Inferior parietal cortex (tissue), 1 donor: Measurements from ENCODE around the gene MANEA.

Source experiments
- DNase-seq: peaks from one replicate; pipeline ENCODE4 v3.0.0-alpha.2; 2016; ENCODE audit errors: extremely low spot score

MANEA gene

GRCh38 chr6:95587989-95588388 lies 10.7 kb downstream of the MANEA start:
- no peak for DNase-seq

DNA sequence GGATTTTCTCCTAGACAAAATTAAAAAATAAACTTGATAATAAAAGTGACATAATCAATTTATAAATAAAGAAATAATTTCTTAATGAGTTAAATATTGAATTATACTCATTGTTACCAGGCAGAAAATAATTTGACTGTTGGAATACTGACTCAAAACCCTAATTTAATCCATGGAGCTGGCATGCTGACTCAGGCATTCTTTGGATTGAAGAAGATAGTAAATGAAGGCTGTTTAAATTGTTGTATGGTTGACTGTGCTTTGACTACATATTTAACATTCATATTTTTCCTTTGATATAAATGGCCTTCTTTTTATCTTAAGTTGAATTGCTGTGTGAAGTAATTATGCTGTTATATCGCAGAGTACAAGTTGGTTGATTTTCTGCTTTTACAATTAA lies 11.7 kb downstream of the MANEA start:
- no peak for DNase-seq

DNA sequence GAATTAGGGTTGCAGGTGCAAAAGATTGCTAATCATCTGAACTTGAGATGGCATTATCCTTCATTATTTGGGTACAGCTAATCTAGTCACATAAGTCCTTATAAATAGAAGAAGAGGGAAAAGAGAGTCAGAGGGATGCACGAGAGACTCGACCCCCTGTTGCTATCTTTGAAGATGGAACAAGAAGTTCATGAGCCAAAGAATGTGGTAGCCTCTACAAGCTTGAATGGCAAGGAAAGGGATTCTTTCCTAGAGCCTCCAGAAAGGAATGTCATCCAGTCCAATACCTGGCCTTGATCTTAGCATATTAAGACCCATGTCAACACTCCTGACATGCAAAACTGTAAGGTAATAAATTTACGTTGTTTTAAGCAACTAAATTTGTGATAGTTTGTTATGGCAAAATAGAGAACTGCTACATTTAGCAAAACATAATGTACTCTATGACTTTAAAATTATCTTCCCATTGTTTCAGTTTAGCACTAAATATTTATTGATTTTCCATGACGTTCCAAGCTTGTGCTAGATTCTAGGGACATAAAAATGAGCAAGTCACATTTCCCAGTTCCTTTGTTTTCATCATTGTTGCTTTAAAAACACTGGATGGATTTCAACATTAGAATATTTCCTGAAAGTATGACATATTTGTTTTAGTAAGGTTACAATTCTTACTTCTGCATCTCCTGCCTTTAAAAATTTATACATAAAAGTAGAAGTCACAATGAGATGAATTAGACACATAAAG lies 12.7 kb downstream of the MANEA start:
- DNase-seq = no peak

- DNase-seq = no peak
Observed at GRCh38 chr6:95593025-95593424, 15.7 kb downstream of the MANEA start.

DNA sequence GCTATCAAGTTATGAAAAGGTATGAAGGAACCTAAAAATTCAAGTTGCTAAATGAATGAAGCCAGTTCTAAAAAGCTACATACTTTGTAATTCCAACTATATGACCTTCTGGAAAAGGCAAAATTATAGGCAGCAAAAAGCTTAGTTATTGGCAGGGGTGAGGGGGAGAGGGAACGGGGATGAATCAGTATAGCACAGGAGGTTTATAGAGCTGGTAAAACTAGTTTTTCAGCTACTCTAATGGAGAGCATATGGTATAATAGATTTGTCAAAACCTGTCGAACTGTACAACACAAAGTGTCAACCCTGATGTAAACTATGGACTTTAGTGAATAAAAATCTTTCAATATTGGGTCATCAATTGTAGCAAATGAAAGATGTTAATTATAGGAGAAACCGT lies 18.7 kb downstream of the MANEA start:
- DNase-seq = no peak

- no peak for DNase-seq
Observed at GRCh38 chr6:95599706-95600105, 22.4 kb downstream of the MANEA start.

DNA sequence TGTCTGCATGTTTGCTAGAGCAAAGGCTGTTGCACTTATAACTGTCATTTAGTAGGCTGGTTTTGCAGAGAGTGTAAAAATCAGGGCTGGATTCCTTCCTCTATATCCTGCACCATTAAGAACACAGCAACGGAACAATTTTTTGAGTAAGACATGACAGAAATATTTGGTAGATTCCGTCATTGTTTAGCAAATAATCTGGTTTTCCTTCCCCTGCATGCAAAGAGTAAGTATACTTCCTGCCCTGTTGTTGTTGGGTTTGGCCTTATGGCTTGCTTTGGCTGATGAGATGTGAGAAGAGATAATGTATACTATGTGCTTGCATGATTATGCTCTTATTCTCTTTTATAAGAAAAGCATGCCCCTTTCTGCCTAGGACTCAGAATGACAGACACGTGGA lies 23.8 kb downstream of the MANEA start:
- DNase-seq = no peak

DNA sequence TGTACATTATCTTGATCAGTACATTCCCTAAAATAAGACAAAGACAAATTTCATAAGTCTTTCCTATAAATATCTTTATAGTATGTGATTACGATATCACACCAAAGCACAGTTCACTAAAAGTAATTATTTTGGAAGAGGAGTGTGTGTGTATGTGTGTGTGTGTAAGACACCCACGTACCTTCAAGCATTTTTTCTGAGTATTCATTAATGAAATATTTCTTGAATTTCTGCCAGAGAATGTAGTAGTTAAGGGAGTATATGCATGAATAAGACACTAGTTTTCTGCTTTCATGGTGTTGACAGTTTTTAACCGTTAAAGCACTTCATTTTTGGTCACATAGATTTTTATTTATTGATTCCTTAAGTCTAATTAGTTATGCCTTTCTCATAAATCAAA lies 36.8 kb downstream of the MANEA start:
- no peak for DNase-seq

DNA sequence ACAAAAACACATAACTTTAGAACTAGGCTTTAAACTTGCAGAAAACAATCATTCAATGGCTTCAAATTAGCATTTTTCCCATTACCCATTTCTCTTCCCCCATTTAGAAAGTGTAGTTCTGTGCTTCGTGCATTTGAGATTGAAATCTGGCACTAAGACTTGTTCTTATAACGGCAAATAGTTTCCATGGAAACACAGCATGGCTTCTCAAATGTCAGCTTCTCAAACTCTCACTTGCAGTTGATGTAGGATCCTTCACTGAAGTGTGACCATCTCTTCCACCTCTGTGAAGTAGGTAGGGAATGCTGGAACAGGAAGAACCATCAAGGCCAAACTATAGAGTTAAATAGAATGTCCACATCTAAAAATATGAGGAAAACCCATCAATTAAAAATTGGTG lies 52.2 kb downstream of the MANEA start:
- DNase-seq = peak; percentile 6

DNA sequence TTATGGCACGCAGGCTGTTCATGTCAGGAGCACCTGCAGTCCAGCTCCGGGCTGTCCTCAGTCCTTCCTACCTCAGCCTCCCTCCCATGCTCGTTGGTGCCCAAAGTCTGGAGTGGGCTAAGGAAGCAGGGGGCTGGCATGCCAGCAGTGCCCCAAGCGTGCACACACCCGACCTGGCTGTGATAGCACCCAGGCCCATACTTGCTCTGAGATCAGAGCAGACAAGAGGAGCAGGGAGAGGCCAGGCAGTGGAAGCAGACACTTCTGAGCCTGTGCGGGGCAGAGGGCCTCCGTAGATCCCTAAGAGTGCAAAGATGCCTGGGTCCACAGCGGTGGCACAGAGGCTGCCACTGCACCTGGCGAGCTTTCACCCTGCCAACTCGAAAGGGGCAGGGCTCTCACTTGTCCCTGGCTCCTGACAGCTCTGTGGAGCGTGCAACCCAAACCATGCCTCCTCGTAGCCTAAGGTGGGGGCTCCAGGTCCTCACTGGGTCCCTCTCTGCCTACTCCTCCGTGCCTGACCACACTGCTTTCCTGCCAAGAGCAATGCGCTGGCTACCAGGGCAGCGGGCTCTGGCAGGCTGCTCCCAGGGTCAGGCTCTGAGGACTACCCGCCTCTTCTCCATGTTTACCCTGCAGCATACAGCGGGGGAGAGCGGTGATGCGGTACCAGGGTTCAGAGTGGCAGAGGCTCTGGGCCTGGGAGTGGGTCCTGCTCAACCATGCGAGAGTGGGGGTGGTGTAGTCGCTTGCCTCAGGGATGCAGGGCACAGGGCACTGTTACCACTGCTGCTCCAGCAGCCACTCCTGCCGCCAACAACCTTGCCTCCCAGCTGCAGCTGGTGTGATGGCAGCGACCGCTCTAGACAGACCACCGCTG lies 59.5 kb downstream of the MANEA start:
- no peak for DNase-seq

DNA sequence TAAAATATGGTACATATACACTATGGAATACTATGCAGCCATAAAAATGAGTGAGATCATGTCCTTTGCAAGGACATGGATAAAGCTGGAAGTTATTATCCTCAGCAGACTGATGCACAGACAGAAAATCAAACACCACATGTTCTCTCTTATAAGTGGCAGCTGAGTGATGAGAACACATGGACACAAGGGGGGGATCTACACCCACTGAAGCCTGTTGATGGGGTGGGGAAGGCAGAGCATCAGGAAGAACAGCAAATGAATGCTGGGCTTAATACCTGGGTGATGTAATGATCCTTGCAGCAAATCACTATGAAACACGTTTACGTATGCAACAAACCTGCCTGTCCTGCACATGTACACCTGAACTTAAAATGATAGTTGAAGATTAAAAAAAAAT lies 71.3 kb downstream of the MANEA start:
- no peak for DNase-seq

GRCh38 chr6:95649451-95649850 lies 72.1 kb downstream of the MANEA start:
- DNase-seq = no peak

GRCh38 chr6:95654176-95654575 lies 76.8 kb downstream of the MANEA start:
- no peak for DNase-seq

GRCh38 chr6:95658886-95659285 lies 81.6 kb downstream of the MANEA start:
- DNase-seq = no peak
